GM12891 (cell line): ENCODE measurements around the gene SLC22A23.

Experiments
- PAX5 ChIP-seq: IDR thresholded peaks from 2 replicates; pipeline ENCODE4 v1.6.1; 2011; ENCODE audit warnings: low read length, moderate library complexity, mild to moderate bottlenecking; ENCODE audit not compliant: insufficient read depth, severe bottlenecking
- POLR2A ChIP-seq: IDR thresholded peaks from 2 replicates; pipeline ENCODE4 v1.6.1; 2011; ENCODE audit warnings: low read depth, low read length, control low read depth
- POLR2AphosphoS5 ChIP-seq: IDR thresholded peaks from 2 replicates; pipeline ENCODE4 v1.6.1; 2011; ENCODE audit warnings: low read depth, low read length, control low read depth
- SPI1 ChIP-seq: IDR thresholded peaks from 2 replicates; pipeline ENCODE4 v1.6.1; 2011; ENCODE audit warnings: low read depth, low read length, control low read depth
- TAF1 ChIP-seq: IDR thresholded peaks from 2 replicates; pipeline ENCODE4 v1.6.1; 2011; ENCODE audit warnings: low read depth, low read length, control low read depth

GRCh38 chr6:3407840-3408239 lies 49.0 kb downstream of the SLC22A23 start:
- TF ChIP-seq POLR2AphosphoS5: no peak
- no peak for TF ChIP-seq TAF1
- TF ChIP-seq SPI1: no peak
- no peak for TF ChIP-seq POLR2A
- TF ChIP-seq PAX5: no peak
